NB4 (cell line): ENCODE measurements around the gene TREM2.

ENCODE experiments used
- POLR2A ChIP-seq: IDR thresholded peaks from 2 replicates; pipeline ENCODE4 v1.6.1; 2011; ENCODE audit warnings: mild to moderate bottlenecking; ENCODE audit not compliant: insufficient read length; ENCODE audit errors: extremely low read depth
- TF ChIP-seq, protein P1 (sequence below): IDR thresholded peaks from one replicate; pipeline ENCODE4 v1.5.1; 2012; ENCODE audit warnings: low read depth, low read length
- TF ChIP-seq, protein P2 (sequence below): IDR thresholded peaks from 2 replicates; pipeline ENCODE4 v1.6.1; 2011; ENCODE audit warnings: low read depth, low read length

DNA sequence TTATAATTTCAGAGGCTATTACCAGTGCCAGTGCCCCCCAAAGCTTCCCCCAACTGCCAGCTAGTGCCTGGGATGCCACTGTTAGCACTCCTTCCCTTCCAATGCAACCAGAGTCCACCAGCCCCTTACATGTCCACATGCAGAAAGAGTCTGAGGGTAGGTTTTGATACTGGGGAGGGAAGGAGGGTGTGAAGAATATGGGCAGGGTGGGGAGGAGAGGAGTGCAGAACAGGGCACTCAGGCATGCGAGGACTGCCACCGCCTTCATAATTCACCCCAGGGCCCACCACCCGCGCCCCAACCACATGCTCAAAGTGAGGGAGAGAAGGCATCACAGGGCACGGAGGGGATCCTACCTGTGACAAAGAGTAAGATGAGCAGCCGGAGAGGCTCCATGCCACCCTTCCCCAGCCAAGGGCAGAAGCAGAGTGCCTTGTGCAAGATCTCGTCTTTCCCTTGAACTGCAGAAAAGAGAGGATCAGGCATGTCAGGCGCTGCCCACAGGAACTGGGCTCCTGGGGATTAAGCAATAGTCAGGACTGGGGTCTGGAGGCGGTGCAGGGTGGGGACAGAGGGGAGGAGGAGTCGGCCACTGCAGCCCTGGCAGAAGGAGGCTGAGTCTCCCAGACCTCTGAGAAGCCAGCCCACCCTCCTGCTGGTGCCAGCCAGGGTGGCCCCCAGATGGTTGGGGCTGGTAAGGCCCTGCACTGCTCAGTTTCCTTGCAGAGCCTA lies at the start of gene TREM2:
- TF ChIP-seq, protein P1, sequence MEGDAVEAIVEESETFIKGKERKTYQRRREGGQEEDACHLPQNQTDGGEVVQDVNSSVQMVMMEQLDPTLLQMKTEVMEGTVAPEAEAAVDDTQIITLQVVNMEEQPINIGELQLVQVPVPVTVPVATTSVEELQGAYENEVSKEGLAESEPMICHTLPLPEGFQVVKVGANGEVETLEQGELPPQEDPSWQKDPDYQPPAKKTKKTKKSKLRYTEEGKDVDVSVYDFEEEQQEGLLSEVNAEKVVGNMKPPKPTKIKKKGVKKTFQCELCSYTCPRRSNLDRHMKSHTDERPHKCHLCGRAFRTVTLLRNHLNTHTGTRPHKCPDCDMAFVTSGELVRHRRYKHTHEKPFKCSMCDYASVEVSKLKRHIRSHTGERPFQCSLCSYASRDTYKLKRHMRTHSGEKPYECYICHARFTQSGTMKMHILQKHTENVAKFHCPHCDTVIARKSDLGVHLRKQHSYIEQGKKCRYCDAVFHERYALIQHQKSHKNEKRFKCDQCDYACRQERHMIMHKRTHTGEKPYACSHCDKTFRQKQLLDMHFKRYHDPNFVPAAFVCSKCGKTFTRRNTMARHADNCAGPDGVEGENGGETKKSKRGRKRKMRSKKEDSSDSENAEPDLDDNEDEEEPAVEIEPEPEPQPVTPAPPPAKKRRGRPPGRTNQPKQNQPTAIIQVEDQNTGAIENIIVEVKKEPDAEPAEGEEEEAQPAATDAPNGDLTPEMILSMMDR = no peak
- no peak for TF ChIP-seq POLR2A
- TF ChIP-seq, protein P2, sequence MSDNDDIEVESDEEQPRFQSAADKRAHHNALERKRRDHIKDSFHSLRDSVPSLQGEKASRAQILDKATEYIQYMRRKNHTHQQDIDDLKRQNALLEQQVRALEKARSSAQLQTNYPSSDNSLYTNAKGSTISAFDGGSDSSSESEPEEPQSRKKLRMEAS = no peak
